ENCODE data around the gene SMG9.
A peak's percentile ranks its signal among the peaks of the same experiment; 100 is the strongest.

Gene SMG9

DNA sequence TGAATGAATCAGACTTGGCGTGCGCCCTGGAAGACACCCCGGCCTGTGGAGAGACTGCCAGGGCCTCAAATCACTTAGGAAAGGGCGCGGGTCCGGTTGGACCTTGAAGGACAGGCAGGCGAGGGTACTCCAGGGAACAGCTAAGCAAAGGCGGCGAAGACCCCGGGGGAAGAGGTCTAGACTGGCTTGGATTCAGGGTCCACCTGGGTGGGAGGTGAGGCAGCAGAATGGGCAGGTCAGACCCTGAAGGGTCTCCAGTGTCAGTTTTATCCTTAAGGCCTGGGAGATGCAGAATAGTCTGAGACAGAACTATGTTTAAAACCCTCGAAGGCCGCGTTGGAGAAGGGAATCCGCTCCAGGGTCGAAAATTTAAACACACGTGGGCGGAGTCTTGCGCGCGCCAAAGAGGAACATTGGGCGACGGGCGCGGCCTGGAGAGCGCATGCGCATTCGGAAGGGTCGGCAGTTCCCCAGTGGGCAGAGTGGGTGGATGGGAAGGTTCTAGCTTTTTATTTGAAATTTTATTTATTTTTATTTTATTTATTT, 567 bp upstream of the SMG9 start:
- DNase-seq (ENCODE audit: low read depth) = peak; percentile 64

DNA sequence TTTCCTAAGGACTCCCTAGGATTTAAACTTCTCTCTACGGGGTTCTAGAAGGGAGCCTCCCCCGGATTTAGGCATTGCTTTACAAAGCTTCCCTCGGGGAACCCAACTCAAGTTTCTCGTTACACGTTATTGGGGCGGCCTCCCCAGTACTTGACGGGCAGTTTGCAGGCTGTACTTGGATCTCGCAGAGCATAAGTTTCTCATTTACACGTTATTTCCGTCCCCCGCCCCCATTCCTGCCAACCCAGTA, 584 bp downstream of the SMG9 start:
- no peak for DNase-seq (ENCODE audit: low read depth)

DNA sequence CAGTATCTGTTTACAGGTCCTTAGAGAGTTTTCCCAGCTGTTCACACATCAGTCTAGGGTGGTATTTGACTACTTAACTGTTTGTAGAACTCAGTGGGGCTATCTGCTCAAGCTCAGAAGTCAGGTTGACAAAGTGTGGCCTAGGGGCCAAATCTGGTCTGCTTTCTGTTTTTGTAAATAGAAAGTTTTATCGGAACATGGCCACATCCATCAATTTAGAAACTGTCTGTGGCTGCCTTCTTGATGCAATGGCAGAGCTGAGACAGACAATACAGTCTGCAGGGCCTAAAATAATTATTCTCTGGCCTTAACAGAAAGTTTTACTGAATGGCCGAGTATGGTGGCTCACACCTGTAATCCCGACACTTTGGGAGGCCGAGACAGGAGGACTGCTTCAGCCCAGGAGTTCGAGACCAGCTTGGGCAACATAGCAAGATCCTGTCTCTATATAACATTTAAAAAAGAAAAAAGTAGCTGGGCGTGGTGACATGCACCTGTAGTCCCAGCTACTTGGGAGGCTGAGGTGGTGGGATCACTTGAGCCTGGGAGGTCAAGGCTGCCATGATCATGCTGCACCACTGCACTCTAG, 2.4 kb downstream of the SMG9 start:
- DNase-seq (ENCODE audit: low read depth) = no peak

DNA sequence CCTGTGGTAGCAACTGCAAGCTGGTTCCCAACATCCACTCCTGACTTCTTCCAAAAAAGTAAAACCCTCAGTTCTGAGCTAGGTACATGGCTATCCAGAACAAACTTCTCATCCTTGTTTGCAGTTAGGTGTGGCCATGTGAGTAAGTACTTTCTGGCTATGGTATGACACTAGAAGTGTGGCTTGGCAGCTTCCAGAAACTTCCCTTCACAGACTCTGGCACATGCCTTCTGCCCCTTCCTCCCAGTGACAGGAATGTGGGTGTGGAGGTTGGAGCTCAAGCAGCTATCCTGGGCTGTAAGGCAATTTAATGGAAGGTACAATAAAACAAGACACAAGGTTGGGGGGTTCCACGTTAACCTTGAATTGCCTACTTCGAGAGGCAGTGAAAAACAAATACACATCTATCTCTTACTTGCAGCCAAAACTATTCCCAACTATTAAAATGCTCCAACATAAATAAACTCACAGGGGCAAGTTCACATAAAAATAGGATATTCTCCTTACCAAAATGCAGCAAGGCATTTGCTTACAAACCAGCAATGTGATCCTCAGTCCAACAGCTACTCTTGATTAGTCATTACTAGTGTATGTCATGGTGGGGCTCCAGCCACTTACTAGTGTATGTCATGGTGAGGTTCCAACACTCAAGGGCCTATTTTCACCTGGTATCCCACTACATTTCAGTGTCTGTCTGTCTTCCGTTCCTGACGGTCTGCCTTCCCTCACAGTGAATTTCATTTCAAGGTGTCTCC, 3.1 kb downstream of the SMG9 start:
- no peak for DNase-seq (ENCODE audit: low read depth)

DNA sequence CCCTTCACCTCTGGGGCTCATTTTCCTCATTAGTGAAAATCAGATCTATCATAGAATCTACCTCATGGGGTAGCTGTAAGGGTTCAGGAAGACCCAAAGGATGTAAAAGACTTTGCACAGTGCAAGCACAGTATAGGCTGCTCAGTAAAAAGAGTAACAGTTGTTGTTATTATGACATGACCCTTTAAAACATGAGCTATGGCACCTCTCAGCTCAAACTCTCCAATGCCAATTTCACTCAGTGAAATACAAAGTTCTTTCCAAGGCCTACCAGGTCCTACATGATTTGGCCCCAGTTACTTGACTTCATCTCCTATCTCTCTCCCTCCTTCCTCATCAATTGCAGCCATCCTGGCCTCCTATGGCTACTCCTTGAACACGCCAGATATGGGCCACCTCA, 4.9 kb downstream of the SMG9 start:
- DNase-seq (ENCODE audit: low read depth) = no peak

DNA sequence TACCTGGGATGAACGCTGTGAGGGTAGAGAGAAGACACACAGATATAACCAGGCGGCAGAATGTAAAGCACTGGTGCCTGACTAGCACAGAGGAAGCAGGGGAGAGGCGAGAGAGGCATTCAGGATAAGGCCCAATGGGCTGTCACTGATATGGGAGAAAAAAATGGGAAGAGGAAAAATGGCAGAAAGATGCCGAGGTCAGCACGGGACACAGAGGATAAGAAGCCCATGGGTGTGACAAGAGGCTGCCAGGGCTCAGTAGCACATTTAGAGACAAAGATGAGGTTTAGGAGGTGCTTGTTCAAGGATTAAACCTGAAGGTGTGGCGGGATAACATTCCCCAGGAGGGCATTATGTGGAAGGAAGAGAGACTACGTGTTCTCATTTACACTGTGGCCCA, 5.6 kb downstream of the SMG9 start:
- no peak for DNase-seq (ENCODE audit: low read depth)

DNA sequence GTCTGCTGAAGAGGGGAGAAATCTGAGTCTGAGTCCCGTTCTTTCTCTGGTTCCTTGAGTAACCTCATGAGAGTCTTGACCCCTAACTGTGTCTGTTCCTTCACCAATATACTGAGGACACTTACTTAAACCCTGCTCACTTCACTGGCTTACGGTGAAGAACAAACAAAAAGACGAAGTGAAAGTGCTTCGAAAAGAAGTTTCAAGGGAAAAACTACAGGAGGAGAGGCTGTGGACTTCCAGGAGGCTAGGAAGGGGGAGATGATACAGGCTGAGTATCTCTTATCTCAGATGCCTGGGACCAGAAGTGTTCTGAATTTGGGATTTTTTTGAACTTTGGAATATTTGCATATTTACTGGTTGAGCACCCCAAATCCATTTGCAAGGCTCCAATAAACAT, 6.1 kb downstream of the SMG9 start:
- no peak for DNase-seq (ENCODE audit: low read depth)

DNA sequence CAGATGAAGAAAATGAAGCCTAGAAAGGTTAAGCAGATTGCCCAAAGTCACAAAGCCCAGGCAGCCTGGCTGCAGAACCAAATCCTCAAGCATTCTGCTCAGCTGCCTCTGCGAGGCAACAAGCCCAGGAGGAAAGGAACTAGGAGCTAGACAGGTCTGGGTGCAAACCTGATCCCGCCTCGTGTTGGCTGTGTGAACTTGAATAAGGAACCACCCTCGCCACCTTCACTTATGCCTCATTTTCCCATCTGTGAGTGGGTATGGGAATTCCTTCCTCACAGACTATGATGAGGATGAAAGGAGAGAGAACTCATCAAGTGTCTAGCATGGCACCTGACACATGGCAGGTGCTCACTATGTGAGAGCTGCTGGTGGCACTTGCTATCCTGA, 6.6 kb downstream of the SMG9 start:
- no peak for DNase-seq (ENCODE audit: low read depth)

DNA sequence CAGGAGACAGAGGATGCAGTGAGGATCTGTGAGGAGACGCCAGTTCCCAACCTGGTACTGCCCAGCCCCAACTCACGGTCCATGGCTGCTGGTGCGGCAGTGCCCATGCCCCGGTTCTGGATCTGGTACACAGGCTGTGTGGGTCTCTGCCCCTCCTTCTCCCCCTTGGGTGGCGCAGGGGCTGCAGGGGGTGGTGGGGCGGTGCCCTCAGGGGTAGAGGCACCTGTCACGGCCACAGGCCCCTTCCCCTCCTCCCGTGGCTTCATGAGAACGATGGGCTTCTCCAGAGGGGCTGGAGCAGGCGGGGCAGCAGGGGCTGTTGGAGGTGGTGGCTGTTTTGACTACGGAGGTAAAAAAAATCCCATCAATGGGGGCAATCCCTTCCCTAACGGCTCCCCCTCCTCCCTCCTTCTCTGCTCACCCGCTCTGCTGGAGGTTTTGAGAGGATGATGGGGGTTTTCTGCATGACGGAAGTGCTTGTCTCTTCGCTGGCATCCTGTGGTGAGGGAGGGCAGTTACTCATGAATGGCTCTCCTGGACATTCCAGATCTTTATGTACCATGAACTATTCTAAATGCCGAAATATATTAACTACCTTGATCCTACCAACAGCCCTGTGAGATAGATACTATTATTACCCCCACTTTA, 7.1 kb downstream of the SMG9 start:
- DNase-seq (ENCODE audit: low read depth) = no peak

DNA sequence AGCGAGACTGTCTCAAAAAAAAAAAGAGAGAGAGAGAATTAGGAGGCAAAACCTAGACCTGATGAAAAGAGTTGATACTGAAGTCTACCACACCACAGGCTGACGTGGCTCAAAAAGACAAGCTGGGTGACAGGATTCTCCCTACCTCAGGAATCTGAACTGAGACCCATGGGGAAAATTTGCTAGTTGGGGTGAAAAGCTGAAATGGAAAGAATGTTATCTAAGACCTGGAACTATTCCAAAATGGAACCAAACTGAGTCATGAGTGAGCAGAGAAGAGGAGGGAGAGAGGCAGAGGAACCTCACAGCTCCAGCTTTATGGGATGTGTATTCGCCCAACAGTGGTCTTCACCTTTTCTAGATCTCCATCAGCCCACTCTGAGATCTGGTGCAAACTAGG, 11.7 kb downstream of the SMG9 start:
- DNase-seq (ENCODE audit: low read depth) = no peak

DNA sequence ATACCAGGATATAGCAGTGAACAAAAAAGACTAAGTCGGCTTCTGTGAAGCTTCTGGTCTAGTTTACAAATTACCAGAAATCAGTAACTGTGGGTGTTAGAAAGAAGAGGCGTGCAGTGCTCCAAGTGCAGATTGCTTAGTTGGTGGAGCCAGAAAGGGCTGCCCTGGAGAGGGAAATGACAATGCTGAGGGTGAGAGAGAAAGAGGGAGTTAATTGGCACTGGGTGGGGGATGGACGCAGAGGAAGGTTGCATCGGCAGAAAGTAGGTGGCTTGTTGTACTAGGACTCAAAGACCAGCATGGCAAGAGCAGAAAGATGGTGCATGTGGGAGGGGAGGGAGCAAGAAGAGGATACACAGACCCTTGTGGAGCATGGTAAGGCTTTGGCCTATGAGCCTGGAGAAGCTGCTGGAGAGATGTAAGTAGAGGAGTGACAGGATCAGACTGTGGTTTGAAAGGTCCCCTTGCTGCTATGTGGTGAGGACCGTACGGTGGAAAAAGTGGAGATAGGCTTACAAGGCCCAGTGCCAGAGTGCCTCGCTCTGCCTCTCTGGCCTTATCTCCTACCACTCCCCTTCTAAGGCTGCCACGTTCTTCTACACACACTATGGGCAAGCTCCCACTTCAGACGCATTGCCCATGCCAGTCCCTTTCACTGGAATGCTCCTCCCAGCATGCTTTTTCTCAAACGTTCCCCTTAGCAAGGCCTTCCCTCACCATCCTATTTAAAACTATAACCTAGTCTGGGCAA, 13.5 kb downstream of the SMG9 start:
- DNase-seq (ENCODE audit: low read depth) = no peak

DNA sequence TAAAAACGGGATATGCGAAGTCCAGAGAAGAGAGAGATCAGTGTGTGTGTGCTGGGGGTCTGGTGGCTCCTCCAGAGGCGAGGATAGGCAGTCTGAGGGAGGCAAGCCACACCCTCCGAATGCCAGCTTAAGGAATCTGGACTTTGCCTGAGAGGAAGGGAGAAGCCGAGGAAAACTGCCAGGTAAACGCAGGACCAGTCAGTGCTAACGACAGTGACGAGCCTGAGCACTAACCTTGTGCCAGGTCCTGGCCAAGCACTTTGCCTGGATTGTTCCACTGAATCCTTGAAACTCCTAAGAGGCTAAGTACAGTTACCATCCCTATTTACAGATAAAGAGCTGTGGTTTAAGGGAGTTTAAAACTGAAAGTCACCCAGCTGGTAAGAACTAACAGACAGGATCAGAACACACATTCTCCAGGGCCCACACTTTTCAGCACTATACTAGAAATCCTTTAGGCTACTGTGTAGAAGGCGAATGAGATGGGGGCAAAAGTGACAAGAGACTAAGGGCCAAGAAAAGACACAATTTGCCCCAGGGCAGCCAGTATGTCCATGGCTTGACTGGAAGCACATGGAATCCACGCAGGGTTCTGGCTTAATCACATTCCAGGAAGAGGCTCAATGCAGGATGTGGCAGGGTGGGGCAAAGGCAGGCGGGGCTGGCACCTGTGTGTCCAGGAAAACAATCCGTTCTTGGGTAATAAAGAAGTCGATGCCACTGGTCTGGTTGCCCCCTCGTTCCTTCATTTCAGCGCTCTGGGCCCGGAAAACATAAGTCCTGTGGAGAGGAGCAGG, 15.1 kb downstream of the SMG9 start:
- DNase-seq (ENCODE audit: low read depth) = no peak

DNA sequence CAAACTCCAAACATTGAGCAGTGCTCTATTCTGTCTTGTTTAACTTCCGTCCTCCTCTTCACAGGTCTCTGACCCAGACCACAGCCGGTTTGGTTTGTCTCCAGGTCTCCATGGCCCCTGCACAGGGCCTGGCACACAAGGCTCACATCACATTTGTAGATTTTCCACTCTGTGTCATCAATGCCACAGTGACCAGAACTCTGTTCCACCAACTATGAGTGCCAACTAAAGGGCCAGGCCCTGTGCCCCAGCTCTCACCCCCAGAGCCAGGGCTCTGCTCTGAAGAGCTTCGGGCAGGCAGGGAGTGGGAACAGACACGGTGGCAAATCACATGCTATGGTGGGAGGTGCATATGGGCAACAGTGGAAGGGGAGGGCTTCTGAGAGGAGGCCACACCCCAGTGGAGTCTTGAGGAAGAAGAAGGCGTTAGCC, 16.0 kb downstream of the SMG9 start:
- DNase-seq (ENCODE audit: low read depth) = no peak

DNA sequence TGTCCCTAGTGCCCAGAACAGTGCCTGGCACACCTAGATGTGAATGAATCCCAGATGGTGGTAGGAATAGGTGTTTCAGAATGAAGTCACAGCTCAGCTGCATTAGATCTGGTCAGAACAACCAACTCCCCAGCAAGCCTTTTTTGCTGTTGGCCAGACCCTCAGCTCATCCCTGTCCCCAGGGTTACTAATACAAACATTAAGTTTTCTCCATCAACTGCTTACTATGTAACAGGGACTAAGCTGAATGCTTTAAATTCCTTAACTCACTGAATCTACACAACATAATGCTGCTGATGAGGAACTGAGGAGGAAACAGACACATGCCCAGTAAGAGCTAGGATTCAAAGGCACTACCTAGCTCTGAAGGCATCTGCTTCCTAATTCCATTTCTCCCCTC, 18.8 kb downstream of the SMG9 start:
- DNase-seq (ENCODE audit: low read depth) = no peak

DNA sequence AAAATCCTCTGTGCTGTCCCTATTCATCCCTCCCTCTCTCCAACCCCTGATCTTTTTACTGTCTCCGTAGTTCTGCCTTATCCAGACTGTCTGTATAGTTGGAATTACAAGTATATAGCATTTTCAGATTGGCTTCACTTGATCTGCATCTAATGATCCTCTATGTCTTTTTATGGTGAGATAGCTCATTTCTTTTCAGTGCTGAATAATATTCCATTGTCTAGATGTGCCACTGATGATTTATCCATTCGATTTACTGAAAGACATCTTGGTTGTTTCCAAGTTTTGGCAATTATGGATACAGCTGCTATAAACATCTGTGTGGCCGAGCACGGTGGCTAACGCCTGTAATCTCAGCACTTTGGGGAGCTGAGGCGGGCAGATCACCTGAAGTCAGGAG, 19.7 kb downstream of the SMG9 start:
- no peak for DNase-seq (ENCODE audit: low read depth)

DNA sequence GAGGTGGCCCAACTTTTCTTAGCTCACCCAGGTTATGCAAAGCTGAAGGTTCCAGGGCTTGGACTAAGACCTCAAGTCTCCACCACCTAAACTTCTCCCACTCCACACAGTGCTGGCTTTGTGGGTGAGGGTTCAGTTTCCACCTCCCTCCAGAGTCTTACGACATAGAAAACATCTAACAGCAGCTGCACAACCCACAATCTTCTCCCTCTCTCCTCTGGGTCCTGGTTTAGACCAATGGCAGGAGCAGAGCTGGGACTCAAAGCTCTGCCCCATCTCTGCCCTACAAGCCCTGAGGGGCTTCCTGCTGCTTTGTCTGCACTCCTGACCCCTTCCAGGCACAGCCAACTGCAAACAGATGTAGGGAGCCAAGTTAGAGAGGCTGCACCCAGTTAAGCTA, 22.9 kb downstream of the SMG9 start:
- DNase-seq (ENCODE audit: low read depth) = no peak

DNA sequence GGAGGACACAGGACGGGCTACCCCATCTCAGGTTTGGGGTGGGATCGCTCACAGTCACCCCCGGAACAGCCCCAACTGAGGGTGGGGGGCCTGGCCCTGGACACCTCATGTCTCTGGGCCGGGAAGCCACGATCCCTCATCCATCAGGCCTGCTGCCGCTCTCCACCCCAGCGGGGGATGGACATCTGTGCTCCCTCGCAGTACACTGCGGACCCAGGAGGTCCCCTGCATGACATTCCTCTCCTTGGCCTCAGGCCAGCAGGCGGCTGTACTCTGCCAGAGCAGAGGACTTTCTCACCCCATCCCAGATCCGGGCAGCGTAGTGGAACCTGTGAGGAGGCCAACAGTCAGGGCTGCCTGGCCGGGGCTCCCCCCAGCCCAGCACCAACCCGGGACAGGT, 23.4 kb downstream of the SMG9 start:
- DNase-seq (ENCODE audit: low read depth) = no peak

DNA sequence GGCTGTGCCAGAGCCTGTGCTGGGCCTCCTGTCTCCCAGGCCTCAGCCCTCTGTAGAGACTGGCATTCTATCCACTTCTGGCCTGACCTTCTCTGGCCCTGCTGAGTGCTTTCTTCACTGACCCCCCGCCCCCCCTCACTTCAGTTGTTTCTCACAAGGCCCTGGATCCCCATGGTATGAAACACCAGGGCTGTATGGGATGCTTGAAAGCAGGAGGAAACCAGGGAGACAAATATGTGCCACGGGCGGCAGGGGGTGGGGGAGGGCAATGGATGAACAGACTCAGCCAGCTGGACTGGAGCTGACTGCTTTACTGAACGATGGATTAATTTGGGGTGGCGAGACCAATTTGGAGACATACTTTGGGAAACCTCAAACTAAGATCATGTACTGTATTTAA, 24.8 kb downstream of the SMG9 start:
- no peak for DNase-seq (ENCODE audit: low read depth)

DNA sequence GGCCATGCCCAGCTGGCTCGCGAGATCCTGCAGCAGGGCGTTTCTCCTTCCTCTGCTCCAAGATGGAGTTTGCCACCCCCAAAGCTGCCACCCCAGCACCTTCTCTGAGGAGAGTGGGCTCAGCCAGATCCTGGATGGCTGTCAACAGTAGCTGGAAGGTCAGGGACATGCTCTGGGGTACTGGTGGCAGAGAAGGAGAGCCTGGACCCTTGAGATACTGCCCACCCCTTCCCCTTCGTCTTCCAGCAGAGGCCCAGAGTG, 27.2 kb downstream of the SMG9 start:
- DNase-seq (ENCODE audit: low read depth) = no peak

DNA sequence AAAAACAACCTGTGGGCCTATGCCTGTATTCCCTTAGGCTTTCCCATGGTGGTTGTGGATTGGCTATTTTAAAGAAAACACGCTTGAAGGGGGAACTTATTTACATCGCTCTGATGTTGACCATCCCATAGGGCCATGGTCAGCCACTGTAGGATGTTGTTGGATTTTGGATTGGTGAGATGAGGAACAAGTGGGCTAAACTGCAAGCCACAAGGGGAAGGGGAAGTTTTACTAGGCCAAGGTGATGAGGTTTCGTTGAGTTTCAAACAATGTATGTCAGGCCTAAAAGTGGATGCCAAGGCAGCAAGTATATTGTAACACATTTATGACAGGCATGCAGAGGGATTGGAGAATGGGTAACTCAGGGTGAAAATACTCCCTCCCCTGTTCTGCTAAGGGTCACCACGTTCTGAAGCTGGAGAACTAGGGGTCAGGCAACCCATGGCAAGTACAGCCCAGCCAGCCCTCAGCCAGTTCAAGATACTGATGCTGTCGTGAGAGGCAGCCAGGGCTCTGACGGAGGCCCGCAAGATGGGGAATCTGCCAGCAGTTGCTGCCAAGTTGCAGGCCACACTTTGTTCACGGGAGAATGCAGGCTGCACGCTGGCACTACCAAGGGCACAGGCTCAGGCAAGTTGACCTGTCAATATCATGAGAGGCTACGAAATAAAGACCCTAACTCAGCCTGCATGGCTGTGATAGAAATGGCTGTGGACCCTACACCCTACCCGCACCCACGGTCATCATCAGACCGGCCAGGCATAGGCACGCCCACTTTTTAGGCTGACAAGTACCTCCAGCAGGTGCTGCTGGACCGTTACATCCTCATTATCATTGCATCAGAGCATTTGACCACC, 27.8 kb downstream of the SMG9 start:
- no peak for DNase-seq (ENCODE audit: low read depth)

DNA sequence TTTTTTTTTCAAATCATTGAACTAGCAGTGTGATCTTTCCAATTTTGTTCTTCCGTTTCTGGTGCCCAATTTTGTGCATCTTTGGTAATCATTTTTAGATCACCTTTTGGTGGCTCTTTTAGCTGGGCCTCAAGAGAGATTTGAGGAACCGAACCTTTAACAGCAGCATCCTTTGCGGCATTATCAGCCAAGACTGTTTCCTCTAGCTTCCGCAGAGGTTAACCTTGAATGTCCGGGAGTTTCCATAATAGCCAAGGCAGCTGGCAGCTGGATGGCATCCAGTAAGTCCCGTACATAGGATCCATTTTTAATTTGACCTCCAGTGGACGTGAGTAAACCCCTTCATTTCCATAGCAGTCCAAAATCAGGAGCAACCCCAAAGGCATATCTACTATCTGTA, 29.3 kb downstream of the SMG9 start:
- no peak for DNase-seq (ENCODE audit: low read depth)

DNA sequence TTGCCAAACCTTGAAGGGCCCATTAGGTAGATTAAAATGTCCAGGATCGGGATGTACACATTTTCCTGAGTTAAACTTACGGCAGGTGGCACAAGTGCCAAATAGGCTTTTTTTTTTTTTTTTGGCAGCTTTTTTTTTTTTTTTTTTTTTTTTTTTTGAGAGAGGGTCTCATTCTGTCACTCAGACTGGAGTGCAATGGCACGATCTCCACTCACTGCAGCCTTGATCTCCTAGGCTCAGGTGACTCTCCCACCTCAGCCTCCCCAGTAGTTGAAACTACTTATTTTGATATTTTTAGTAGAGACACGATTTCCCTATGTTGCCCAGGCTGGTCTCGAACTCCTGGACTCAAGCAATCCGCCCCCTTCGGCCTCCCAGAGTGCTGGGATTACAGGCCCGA, 29.9 kb downstream of the SMG9 start:
- no peak for DNase-seq (ENCODE audit: low read depth)

All from activated T-helper 1 cell treated with Interleukin-2 at 50 U/mL for 16 hours (primary cell).